GM21447 (cell line): ENCODE results near the gene OR10A6.

Experiments used
- ATAC-seq: cut with Tn5 transposase; IDR thresholded peaks from one replicate; pipeline ENCODE4 v1.9.1; 2021; ENCODE audit not compliant: unreplicated experiment

The OR10A6 gene

DNA sequence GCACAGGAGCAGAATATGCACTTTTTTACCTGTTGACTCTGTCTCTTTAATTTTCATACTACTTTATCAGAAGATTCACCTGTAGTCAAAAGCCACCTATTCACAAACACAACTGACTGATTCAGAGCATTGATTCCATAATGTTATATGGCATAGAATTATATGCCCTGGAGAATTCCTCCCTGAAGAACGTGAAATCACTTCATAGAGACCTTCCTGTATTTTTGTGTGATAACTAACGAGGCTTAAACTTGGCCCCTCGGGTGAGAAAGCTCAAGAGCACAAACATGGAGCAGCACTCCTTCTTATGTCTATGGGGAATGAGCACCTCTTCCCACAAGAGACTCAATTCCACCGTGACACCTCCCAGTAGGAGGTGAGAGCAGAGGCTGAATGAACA lies at the start of gene OR10A6:
TSS of gene OR10A6 (minus strand) at position 101 of the 400 bp plus-strand sequence. CDS start 2,606 bp downstream, outside the sequence.
- no peak for ATAC-seq

- ATAC-seq: no peak
Measured at GRCh38 chr11:7977232-7977917, 46.3 kb upstream of the OR10A6 start.

DNA sequence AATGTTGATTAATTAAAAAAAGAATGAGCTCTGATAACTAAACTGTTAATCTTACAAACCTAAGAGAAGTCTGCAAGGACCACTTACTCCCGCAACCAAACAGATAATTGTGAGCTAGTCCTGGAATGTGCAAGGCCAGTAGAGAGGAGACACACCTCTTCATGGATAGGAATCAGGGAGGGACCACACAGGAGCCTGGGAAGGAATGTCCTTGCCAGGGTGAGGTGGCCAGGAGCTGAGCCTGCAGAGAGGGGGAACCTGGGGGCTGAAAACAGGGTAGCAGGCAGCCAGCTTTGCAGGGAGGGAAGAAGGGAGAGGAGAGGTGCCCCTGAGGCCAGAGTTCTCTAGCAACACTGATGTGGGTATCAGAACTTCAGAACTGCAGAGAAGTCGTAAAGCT lies 43.6 kb upstream of the OR10A6 start:
- ATAC-seq: no peak

- ATAC-seq: no peak
Measured at GRCh38 chr11:7973011-7973410, 41.9 kb upstream of the OR10A6 start.

DNA sequence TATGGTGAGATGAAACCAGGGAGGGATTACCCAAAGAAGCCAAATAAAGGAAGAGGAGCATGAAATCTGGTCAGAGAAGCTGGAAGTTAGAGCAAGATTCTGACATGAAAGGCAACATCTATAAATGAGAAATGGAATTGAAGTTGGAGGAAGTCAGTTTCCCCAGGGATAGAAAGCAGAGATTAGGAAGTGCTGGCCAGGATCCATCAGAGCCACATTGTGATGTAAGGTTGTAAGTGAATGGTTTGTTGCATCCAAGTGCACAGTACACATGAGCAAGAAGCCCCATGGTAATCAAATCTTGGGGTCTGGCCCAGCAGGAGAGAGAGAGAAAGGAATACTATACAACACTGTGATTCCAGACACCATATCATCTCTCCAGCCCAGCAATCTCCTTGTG lies 40.8 kb upstream of the OR10A6 start:
- ATAC-seq: no peak

DNA sequence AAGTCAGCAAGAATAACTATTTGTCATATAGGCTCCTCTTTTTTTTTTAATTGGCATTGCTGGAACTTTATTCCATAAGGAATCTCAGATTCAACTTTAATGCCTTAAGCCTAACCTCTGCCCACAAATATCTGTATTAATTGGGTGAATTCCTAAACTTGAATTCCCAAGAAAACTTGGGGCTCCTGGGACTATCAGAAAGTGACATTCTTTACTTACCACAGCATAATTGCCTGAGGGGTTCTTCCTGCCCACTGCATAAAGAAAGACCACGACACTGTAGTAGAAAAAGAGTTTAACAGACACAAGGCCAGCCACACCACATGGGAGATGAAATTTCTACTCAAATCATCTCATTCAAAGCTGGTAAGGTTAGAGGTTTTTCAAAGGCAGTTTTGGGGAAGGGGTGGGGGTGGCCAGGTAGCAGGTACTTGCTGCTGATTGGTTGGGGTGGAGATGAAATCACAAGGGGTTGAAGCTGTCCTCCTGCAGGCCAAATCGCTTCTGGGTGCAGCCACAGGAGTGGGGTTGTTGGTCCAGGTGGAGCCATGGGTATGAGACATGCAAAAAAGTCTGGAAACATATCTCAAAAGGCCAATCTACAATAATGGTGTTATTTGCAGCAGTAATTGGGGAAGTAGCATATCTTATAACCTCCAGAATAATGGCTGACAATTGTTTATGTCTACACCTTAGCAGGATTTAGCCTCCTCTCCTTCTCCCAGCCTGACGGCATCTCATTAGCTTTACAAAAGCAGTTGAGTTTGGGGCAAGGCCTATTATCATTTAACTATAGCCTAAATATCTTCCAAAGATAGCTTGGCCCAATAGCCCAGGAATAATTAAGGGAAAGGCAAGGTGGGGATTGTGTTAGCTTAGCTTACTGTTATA lies 38.9 kb upstream of the OR10A6 start:
- no peak for ATAC-seq

GRCh38 chr11:7968686-7969085 lies 37.6 kb upstream of the OR10A6 start:
- ATAC-seq: no peak

DNA sequence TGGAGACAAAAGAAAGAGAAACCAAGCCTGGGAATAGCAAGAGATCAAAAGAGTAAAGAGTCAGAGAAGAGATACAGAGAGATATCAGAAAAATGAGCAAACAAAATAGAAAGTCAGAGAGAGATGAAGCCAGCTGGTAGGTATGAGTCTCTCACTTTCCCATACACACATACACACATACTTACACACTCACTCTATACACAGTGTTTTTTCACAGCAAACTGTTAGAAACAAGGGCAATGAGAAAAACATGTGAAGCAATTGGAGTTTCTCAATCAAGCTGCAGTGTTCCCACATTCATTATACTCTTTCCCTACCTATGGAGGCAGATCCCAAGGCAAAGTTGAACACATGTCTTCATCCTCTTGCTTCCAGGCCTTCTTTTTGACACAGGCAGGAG lies 36.8 kb upstream of the OR10A6 start:
- no peak for ATAC-seq

DNA sequence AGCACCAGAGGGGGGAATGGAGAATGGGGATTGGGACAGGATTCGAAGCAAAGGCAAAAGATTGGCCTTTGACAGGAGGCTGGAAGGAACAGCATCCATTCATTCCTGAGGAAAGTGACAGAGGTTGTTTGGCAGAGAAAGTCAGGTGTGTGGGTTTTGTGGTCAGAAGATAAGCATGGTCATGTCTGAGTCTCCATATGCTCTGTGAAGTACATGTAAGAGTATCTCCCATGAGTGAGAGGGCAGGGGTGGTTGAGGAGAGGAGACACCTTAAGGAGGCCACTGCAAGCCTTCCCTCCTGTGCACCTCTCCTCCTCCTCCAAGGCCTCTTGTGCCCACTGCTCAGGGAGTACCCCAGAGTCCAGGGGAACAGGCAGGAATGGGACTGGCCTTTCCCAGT lies 36.0 kb upstream of the OR10A6 start:
- ATAC-seq: no peak

GRCh38 chr11:7965386-7965785 lies 34.3 kb upstream of the OR10A6 start, which contains the start of gene NLRP10:
NLRP10 (minus strand) TSS chr11:7965447; CDS start chr11:7963495, 1,952 bp downstream.
- ATAC-seq: no peak

DNA sequence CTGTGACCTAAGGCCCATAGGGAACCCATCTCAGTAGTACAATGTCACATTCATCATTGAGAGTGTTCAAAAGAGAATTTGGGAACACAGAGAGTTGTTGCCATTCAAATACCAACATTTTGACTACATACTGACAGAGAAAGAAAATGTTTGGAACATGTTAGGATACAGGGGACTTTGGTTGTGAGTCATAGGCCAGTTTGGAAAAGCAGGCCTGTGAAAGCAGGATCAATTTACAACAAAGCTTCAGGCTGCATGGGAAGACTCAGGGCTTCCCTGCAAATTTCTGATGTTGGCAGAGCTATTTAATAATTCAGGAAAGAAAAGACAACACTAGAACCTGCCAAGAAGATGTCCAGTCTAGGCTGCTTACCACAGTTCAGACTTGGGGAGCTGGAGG lies 33.8 kb upstream of the OR10A6 start:
- ATAC-seq: no peak

- ATAC-seq: no peak
Measured at GRCh38 chr11:7964261-7964660, 33.2 kb upstream of the OR10A6 start.

GRCh38 chr11:7955191-7955590 lies 24.1 kb upstream of the OR10A6 start:
- no peak for ATAC-seq

DNA sequence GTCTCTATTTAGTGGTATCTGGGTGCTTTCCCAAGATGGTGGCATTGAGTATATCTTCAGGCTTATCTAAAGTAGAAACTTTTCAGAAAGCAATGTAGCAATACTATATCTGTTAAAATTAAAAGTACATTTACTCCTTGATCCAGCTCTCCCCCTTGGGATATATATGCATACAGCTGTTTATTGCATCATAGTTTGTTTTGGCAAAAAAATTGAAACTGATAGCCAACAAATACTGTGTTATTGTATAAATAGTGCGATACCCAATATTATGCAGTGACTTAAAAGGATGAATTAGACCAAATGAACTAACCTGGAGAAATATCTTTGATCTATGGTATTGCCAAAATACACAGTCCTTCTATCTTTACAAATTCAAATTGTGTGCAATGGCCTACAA lies 18.9 kb upstream of the OR10A6 start:
- no peak for ATAC-seq

GRCh38 chr11:7944123-7944522 lies 13.1 kb upstream of the OR10A6 start:
- no peak for ATAC-seq

- ATAC-seq: no peak
Measured at GRCh38 chr11:7941608-7942007, 10.5 kb upstream of the OR10A6 start, which contains the start of gene OR10A3. OR10A3 (minus strand) TSS chr11:7941708; CDS start chr11:7939520, 2,188 bp downstream.

DNA sequence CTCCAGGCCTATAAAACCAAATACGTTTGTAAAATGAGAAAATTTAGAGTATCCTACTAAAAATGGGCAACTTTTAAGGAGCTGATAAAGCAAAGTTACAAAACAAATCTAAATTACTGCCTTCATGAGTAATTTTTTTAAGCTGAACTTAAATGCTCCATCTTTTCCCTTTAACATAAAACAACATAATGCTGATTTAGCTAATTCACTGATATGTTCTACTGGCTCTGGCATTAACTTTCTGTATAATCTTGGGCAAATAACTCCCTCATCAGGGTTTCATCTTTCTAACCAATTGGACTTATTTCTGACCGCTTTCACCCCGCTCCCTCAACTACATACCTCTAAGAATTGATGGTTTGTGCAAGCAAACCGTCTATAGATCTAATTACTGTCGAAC lies 10.1 kb upstream of the OR10A6 start:
- ATAC-seq: no peak

GRCh38 chr11:7936615-7937014 lies 5.5 kb upstream of the OR10A6 start:
- ATAC-seq: no peak

DNA sequence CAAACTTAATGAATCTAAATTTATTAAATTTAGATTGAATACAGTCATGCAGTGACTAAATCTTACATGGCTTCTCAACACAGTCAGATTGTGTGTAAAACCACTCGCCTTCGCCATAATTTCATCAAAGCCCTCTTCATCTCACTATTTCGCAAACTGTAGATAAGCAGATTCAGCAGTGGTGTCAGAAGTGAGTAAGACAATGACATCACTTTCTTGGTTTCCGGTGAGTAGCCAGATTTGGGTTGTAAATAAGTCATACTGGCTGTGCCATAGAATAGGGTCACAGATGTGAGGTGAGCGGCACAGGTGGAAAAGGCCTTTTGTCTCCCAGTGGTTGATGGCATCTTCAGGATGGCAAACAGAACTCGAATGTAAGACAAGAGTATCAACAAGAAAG lies 3.4 kb downstream of the OR10A6 start:
- ATAC-seq: no peak

DNA sequence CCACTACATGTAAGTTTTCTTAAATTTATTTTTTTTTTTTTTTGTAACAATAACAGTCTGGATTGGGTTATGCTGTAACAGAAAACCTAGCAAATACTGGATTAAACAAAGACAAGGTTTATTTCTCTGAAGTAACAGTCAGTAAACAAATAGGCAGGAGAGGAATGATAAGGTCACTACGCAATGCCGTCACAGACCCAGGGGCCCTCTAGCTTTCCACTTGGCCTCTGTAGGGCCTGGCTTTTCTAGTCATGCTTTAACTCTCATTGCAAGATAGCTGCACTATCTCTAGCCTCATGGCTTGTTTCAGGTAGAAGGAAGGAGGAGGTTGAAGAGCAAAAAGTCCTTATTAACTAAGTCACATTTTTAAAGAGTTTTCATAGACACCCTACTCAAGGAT lies 6.5 kb downstream of the OR10A6 start:
- ATAC-seq: no peak

DNA sequence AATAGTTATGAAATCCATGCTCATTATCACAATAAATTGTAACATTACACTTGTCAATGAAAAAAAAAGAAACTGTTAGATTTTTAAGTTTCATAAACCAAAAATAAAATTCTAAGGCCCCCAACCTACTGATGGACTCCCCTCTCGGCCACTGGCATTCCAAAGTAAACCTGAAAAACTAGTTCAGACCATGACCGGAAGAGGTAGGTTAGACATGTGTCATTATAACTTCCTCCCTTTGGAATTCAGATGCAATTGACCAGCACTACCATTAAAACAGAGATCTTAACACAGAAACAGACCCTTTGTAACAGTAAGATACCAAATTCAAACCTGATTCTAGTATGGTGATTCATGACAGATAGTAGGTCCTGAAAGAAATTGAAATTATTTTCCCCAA lies 12.9 kb downstream of the OR10A6 start:
- ATAC-seq: no peak

DNA sequence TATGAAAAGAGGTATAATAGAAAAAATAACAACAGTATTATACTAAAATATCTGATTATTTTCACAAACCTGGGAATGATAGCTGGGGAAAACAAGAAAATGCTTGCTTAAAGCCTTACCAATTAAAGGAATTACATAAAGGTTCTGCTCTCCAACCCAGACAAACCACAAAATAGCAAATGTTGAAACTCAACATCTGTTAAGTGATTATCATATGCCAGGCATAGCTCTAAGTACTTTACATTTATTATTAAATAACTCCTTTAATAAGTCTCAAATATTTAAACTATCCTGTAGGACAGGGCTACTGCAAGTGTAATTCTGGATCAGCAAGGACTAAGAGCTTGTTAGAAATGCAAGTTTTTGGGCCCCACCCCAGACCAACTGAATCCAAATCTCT lies 20.1 kb downstream of the OR10A6 start:
- ATAC-seq: no peak
